GM19438 (cell line): Measurements from ENCODE around the gene KCNAB2.

ENCODE experiments used
- ATAC-seq: cut with Tn5 transposase; IDR thresholded peaks from one replicate; pipeline ENCODE4 v1.9.1; 2021; ENCODE audit warnings: low read depth; ENCODE audit not compliant: unreplicated experiment

KCNAB2 gene

DNA sequence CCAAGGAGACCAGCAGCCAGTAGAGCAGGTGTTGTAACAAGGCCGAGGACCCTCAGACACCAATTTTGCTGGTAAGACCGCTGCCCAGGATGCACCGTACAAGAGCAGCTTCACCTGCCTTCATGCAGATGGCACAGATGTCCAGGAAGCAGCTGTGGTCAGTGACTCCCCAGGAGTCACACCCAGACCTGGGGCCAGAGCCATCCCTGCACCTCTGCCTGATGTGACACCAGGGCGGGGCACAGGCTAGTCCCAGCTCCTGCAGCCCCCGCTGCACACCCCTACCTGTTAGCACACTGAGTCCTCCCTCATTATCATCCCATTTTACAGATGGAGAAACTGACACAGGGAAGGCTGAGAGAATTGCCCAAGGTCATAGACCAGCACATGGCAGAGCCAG is 16.3 kb upstream of the KCNAB2 start:
- no peak for ATAC-seq

DNA sequence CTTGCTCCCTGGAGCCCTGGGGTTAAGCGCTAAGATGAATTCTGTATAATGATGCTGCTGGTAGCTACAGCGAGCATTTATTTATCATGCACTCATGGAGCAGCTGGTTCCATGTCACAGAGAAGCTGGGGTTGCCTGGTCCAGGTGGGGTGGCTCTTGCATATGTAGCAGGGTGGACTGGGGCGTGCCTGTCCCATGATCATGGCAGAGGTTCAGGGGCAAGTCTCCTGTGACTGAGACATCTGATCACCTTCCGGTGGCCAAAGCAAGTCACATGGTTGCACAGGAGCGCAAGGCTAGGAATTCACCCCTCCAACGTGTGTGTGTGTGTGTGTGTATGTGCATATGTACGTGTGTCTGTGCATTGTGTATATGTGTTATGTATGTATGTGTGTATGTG is 15.6 kb upstream of the KCNAB2 start:
- no peak for ATAC-seq

DNA sequence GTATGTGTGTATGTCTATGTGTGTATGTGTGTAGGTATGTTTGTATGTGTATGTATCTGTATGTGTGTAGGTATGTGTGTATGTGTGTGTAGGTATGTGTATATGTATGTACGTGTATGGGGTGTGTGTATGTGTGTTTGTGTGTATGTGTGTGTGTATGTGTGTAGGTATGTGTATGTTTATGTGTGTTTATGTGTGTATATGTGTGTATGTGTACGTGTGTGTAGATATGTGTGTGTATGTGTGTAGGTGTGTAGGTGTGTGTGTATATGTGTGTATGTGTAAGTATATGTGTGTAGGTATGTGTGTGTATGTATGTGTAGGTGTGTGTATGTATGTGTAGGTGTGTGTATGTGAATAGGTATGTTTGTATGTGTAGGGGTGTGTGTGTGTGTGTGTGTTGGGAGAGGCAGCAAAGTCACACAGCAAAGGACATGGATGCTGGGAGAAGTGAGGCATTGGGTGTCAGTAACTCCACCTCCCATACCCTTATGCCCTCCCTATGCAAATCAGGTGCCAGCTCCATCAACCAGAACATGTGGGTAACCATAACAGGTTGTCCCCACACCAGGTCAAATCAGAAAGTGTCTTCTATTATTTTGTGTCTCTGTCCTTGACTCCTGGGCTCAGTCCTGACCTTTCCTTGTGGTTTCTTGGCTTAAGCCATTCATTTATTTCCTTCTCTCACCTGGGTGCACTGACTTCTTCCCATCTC is 15.0 kb upstream of the KCNAB2 start:
- no peak for ATAC-seq

DNA sequence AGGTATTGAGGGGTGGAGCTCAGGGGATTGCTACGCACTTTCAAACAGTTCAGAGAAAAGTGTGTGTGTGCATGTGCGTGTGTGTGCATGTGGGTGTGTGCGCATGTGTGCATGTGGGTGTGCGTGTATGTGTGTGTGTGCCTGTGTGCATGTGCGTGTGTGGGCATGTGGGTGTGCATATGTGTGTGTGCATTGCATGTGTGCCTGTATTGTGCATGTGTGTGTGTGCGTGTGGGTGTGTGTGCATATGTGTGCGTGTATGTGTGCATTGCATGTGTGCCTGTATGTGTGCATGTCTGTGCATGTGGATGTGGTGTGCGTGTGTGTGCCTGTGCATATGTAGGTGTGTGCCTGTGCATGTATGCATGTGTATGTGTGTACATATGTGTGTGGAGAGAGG is 12.6 kb upstream of the KCNAB2 start:
- no peak for ATAC-seq

DNA sequence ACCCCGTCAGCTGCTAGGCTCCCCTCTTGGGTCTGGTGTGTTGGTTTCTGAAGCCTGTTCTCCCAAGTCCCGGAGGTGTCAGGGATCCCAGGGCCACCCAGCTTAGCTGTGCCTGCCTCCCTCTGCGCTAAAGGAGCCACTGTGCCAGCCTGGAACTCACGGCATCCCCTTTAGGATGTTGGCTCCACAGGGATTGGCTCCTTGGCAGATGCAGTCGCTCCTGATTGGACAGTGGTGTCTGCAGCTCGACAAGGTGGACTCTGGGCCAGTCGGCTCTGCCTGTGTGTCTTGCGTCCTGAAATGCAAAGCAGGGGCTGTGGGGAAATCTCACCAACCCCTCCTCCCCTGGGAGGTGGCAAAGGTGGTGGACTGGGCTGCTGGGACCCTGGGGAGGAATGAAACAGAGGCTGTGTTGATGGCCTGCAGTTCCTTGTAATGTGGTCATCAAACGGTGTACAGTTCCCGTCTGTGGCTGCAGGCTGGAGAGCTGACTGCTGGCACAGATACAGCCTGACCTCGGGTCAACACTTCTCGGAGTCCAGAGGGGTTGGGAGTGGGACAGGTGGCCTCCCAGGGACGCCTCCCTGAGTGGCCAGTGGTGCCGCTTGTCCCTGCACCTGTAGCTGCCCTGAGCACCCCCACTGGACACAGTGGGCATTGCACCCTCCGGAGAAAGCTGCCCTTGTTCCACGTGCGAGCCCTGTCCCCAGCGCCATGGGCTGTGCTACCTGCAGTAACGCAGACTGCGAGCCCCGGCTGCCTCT is 11.5 kb upstream of the KCNAB2 start:
- no peak for ATAC-seq

DNA sequence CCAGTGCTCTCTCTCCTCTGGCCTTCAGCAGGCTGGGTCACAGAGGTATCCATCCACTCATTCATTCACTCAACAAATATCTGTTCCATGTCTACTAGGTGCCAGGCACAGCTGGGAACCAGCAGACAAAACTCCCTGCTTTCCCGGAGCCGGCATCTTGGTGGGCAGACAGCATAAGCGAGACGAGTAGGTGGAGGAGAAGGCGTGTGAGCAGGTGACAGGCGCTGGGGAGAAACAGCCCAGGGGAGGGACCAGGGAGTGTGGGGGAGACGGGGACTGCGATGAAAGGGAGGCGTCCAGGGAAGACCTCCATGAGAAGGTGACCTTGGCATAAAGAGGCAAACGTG is 11.0 kb upstream of the KCNAB2 start:
- ATAC-seq: no peak

DNA sequence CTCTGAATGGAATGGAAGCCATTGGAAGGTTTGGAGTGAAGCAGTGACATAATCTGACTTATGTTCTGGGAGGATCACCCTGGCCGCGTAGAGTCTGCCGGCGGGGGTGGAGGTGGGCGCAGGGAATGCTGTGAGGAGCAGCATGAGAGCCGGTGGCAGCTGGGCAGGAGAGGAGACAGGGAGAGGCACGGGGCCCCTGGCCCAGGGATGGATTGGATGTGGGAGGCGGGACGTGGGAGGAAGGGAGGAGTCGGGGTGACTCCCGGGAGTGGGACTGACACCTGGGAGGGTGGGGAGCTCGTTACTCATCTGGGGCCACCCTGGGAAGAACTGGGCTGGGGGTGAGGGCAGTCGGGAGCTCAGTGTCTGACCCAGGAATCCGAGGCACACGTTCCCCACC is 10.4 kb upstream of the KCNAB2 start:
- no peak for ATAC-seq

DNA sequence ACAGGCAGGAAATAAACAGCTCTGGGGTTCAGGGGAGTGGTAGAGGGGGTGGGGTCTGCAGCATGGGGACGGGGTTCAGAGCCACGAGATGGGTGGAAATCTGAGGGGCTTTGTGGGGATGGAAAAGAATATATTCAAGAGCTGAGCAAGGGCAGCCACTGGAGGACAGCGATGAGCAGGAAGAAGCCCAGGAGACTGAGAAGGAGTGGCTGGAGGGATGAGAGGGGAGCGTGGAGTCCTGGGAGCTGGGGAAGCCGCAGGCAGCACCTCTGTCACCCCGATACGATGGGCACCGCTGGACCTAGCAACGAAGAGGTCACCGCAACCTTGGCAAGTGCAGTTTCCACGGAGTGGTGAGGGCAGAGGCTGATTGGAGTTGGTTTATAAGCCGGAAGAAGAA is 10.0 kb upstream of the KCNAB2 start:
- ATAC-seq: no peak

DNA sequence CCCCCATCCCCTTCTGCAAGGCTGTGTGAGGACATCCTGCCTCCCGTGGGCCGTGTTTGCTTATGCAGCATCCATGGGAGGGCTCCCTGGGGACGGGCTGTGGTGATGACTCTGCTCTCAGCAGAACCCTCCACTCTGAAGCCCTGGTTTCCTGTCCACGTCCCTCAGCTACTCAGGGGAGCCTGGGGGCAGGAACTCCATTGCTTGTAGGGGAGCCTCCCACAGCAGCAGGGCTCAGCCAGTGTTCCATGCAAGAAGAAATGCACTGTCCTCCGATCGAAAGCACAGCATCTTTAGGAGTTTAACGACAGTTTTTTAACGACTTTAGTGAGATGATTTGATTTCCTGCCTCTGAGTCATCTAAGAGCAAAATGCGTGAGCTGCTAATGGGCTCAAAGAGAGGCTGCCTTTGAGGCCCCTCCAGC is 8.3 kb upstream of the KCNAB2 start:
- ATAC-seq: peak; percentile 84

DNA sequence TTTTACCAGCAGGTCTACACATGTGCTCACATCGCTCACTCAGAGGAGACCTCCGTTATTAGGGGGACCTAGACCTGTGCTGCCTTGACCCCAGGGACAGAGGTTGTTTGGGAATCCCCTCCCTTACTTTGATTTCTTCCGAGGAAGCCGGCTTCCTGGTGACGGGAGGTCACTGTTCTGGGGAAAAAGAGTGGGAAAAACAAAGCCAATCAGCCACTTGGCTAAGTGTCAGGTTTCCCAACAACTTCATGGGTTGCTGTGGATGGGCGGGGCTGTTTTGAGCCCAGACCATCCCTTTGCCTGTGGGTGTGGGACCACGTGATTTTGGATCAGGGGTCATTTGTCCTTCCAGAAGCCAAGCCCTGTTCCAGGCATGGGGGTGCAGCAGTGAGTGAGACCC is 7.1 kb upstream of the KCNAB2 start:
- no peak for ATAC-seq

DNA sequence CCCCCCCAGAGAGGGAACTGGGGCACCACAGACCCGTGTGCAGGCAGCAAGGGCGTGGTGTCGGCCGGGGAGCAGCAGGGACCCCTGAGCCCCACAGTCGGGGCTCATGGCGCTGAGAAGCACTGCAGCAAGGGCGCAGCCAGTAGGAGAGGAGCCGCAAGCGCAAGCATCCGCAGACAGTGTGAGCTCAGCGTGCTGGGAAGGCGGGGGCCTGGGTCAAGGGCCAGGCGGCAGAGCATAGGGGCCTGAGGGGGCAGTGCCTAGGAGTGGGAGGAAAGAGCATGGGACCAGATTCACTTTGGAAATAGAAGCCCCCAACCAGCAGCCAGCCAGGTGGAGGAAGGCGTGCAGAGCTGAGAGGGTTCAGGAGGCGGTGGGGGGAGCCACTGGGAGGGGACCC is 6.7 kb upstream of the KCNAB2 start:
- no peak for ATAC-seq

DNA sequence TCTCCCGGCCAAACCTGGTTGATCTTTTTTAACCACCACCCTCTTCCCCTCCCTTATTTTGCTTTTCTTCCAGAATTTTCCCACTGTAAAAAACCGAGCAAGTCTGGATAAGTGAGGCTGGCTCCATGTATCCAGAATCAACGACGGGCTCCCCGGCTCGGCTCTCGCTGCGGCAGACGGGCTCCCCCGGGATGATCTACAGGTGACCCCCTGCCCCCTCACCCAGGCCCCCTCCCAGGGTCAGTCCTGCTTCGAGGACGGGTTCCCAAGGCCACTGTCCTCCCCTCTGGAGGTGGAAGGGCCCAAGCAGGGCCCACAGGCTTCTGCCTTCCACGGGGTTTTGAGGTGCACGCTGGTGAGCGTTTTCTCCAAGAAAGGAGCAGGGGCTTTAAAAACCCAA is 5.2 kb upstream of the KCNAB2 start:
- ATAC-seq: no peak

DNA sequence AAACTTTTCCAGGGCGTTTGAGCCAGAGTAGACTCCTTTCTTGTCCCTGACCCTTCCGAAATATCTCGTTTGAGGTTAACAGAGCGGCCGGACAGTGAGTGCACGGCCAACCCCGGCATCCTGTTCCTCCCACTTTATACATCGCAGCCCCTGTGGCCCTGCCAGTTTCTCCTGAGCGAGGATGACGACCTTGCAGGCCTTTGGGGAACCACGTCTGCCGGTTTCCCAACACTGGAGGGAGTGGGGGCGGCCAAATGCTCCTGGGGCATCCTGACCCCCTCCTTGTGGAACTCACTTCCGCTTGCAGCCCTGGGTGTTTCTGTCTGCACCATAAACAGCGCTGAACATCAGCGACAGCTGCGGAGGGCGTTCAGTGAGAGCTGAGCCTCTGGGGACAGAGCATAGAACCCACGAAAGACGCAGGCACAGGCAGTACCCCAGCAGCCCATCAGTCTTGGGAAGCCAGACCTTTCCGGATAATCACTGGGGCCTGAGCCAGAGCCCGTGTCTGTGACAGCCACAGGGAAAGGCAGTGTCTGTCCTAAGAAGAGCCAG is 4.8 kb upstream of the KCNAB2 start:
- no peak for ATAC-seq

DNA sequence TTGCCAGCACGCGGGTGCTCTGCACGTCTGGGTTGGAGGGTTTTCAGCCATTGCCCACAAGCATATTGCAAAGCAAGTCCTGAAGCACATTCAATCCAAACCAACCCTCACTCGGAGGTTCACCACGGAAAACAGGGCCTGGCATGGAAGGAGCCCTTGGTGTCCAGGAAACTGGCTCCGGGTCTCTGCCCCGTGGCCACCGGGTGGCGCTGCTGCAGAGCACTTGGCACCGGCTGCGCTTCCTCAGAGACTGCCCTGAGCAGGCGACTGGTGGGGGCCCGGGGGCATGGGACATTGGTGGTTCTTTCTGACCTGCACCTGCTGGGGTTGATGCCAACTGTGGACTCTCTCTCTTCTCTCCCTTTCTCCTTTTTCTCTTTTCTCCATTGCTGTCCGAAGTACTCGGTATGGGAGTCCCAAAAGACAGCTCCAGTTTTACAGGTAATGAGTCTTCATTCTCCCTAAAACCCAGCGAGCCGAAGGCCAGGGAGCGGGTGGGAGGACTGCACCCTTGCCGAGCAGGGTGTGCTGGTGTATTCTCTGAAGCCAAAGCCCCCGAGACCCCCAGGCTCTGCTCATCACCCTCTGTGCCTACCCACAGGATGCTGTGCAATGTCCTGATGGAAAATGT is 4.1 kb upstream of the KCNAB2 start:
- no peak for ATAC-seq

DNA sequence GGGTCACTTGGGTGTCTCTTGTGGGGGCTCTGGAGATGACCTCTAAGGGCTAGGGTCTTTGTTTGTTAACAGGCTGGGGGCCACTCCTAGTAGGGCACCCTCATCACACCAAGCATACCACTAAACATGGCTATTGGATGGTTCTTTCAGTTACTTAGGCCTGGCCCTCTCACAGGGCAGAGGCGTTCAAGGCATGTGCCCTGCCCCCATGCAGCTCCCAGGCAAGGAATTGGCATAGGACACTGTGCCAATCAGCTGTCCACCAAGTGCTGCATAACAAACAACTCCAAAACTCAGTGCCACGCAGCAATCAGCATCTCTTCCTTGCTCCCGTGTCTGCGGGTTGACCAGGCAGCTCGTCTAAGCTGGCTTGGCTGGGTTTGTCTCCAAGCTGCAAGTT is 2.1 kb upstream of the KCNAB2 start:
- no peak for ATAC-seq

DNA sequence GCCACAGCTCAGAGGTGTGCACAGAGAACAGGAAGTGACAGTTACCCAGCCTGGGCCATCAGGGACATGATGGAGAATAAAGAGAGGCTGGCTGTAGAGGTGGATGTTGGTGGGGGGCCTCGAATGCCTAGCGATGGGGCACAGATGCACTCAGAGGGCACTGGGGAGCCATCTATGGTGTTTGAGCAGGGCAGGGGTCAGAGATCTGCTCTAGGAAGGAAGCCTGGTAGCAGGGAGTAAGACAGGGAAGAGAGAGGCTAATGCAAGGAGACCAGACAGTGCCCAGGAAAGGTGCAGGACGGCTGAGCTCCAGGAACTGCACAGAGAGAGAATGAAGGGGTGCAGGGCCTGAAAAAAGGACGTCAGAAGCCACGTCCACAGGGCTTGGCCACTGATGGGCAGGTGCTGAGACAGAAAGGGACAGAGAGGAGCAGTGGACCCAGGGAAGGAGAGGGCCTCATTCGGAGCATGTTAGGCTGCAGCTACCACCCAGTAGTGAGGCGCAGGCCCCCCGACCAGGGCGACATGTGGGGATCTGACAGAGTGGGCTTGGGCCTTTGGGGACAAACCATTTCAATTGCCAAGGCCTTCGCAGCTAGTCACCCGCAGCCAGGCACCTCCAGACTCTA is 1.1 kb upstream of the KCNAB2 start:
- ATAC-seq: no peak

DNA sequence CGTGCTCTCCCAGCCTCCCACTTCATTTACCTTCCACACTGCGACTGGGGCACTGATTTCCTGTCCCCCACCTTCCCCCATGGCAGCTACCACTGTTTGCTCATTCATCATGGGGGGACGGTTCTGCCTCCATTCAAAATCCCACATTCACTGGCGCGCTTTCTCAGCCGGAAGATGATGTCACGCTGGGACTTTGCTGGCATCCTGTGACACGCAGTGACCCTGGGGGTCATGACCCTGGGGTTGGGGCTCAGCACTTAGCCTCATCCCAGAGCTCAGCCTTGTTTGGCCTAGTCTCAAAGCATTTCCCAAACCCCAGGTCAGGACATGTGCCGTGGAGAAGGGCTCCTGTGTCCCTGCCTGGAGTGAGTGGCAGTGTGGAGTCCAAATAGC is 582 bp upstream of the KCNAB2 start:
- ATAC-seq: no peak

DNA sequence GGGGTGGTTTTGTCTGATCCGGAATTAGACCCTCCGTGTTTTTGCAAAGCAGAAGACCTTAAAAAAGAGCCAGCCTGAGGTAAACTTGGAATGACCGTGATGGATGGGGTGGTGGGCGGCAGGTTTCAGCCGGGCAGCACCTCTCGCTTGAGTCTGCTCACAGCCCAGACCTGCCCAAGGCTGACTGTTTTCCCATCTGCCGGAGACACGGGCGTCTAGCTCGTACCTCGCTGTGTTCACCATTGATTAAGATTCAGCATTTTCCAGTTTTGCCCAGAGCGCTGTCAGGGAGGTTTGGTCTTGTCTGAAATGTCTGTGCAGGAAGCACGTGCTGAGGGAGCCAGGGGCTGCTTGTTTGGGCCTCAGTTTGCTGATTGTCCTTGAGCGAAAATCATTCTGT is 591 bp downstream of the KCNAB2 start:
- no peak for ATAC-seq

DNA sequence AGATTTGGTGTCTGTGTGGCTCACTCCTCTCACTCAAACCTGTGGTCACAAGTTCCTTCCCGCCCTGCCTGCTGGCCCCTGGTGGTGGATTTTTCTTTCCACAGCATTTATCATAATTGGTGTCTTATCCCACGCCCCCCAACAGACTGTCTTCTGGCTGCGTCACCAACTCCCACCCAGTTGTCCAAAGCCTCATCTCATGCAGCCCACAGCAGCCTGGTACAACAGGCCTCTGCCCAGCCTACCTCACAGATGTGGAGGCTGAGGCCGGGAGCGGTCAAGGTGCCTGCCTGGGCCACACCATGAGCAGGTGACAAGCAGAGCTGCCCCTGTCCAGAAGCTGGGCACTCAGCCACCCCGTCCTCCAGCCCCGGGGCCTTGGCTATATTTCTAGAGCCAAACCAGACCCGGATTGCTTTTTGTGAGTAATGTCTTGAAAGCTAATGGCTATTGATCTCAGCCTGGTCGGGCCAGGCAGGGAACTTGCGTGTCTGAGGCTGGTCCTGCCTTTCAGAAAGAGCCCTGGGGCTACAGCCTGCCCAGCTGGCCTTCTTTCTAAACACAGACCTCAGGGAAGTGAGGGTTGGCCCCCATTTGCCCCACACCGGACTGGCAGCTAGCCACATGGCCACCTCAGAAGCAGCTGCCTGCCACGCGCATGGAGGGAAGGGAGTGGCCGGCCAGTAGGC is 2.6 kb downstream of the KCNAB2 start:
- ATAC-seq: no peak

DNA sequence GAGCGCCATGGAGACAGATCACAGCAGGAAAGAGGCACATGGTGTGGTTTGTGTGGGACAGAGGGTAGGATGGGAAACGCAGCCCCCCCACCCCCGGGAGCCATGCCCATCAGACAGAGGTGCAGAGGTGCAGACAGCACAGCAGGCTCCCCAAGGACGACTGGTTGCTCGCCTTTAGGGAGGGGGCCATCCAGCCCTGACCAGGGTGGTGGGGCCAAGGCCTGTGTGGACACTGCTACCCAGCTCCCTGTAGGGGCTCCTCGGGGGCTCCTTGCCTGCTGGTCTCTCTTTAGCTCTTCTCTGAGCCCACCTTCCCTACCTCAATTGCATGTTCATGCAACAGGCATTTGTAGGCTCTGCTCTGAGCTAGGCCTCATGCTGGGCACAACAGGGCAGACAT is 3.7 kb downstream of the KCNAB2 start:
- no peak for ATAC-seq

DNA sequence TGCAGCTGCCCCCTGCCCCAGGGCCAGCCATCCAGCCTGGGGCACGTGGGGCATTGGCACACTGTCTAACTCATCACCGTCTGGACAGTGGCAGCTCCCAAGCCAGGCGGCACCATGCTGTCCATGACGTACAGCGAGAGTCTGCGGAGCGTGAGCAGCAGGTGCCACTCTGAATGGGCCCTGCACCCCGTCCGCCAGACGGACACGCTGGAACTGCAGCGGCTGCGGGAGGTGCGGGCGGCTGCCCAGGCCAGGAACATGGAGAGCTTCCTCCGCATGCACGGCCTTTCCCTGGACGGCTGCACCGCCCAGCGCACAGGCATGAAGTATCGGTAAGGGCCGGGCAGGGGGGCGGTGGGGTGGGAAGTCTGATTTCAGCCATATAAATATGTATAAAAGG is 5.7 kb downstream of the KCNAB2 start:
- ATAC-seq: no peak
